Glomerular visceral epithelial cell (primary cell): ENCODE data around the gene TMEM176A.
A peak's percentile ranks its signal among the peaks of the same experiment; 100 is the strongest.
"Not testable (repeated sequence)": the region's sequence is repeated elsewhere in the genome, so short reads cannot be mapped to it uniquely, and the experiment has no call there.

Source experiments
- DNase-seq: peaks from one replicate; pipeline ENCODE4 v3.0.0-alpha.2; 2016; ENCODE audit errors: extremely low spot score

TMEM176A gene, protein sequence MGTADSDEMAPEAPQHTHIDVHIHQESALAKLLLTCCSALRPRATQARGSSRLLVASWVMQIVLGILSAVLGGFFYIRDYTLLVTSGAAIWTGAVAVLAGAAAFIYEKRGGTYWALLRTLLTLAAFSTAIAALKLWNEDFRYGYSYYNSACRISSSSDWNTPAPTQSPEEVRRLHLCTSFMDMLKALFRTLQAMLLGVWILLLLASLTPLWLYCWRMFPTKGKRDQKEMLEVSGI

DNA sequence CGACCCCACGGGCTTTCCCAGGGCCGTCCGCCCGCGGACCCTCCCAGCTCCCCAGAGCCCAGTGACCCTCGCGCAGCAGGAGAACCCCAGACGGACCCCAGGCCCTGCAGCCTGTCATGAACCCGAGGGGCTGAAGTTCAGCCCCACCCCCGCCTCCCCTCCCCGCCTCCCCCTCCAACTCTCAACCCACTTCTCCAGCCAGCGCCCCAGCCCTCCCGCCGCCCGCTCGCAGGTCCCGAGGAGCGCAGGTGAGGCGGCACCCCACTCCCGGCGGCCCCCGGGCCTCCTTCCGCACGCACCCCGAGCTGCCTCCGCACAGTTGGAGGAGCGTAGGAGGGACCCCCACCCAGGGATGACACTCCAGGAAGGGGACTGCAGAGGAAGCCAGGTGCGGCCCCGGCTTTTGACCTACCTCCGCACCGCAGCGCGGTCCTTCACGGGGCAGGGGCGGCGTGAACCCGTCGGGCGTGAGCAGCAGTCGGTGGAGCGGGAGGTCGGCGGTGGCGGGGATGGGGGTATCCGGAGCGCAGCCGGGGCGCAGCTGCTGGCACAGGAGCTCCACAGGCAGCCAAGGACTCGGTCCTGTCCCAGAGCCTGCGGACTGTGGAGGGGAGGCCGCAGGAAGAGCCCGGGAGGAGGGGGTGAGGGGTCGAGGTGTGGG lies at the start of gene TMEM176A:
TSS of gene TMEM176A (plus strand) at position 189 of the 661 bp plus-strand sequence. CDS start 782 bp downstream, outside the sequence.
- no peak for DNase-seq

- DNase-seq, result no peak
These were observed 48.9 kb upstream of the TMEM176A start for GRCh38 chr7:150751702-150752101.

DNA sequence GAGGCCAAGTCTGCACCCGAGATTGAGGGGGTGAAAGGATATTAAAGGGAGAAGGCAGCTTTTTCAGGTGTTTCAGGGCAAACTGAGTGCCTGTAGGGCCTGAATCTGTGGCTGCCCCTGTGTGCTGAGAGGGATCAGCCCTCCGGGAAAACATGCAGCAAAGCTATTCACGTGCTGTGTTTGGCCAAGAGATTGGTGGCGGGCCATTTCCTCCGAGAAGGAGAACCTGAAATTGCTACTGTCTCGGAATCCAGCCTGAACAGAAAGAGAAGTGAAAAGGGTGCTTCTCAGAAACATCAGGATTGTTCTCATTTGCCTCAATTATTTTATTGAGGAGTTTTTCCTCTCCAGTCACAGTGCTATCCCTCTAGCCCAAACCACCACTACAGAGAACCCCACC lies 47.3 kb upstream of the TMEM176A start:
- DNase-seq, result no peak

- peak; percentile 8 for DNase-seq
These were observed 46.6 kb upstream of the TMEM176A start for GRCh38 chr7:150753826-150754603.

DNA sequence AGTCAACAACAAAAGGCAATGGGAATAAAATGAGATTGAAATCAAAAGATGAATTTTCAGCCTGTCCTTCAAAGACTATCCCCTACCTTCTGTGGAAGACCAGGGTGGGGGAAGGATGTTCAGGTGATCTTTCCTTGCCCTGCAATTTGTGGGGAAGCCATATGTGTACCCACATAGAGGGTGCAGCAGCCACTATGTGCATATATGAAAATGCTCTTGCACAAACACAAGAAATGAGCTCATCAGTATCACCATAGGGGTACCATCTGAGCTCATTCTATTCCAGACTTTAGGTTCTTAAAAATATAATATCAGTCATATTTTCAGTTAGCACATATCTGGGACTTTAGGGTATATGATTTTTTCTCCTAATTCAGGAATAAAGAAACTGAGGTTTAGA lies 45.6 kb upstream of the TMEM176A start:
- no peak for DNase-seq

DNA sequence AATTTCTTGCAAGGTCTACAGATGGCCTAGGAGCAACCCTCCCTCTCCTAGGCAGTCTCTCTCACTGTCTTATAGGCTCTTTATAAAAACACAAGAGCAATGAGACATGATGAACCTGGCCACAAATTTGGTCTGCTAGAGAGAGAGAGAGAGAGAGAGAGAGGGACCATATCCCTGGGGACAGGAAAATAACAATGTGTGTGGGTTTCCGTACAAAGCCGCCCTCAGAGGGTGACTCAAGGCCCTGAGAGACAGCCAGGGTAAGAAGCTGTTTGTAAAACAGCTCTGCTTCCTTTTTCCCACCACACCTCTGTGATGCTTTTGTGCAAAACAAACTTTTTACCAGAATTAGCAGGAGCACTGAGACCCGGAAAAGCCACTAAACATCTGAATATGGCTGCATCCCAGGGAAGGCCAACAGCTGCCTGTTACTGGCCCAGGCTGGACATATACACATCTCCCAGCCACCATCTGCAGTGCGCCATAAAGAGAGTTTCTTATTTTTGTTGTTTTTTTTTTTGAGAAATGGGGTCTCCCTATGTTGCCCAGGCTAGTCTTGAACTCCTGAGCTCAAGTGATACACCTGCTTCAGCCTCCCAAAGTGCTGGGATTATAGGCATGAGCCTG lies 45.0 kb upstream of the TMEM176A start:
- no peak for DNase-seq

DNA sequence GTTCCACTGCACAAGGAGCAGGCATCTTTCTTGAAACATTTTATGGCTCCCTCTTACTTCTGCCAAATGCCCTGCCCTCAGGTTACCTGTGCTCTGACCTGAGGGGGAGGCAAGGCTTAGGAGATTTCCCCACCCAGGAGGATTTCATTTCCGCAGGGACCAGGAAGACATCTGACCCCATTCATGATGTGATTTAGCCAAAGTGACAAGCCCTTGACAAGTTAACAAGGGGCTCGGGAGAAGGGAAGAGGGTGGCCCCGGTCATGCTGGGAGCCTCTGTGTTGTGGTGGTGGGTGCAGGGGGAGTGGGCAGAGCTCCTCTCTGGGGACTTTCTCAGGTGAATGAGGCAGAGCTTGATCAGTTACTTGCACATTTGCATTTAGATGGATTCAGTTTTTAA lies 44.4 kb upstream of the TMEM176A start:
- DNase-seq, result no peak

DNA sequence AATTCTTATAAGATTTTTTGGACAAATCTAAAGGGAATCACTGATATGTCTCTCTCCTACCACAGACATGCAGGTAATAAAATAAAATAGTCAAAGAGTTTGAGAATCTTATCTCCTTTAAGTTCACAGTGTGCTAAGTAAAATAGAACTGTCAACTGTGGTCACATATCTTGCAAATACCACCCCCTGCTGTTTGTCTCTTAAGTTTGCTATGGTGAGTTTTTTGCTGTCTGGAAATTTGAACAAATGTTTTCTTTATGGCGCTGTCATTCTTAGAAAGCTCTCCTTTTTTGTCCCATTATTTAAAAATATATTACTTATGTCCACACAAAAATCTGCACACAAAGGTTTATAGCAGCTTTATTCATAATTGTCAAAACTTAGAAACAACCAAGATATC lies 43.7 kb upstream of the TMEM176A start:
- no peak for DNase-seq

DNA sequence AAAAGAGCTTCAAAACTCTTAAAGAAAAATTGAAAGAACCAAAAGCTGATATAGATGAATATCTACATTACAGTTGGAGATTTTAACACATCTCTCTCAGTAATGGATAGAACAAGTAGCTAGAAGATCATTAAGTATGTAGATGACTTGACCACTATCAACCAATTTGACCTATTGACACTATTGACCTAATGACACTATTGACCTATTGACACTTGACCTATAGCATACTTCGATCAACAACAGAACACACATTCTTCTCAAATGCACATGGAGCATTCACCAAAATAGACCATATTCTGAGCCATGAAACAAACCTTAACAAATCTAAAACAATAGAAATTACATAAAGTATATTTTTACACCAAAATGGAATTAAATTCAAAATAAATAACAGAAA lies 41.1 kb upstream of the TMEM176A start:
- no peak for DNase-seq

GRCh38 chr7:150766334-150766709 lies 34.2 kb upstream of the TMEM176A start:
- no peak for DNase-seq

DNA sequence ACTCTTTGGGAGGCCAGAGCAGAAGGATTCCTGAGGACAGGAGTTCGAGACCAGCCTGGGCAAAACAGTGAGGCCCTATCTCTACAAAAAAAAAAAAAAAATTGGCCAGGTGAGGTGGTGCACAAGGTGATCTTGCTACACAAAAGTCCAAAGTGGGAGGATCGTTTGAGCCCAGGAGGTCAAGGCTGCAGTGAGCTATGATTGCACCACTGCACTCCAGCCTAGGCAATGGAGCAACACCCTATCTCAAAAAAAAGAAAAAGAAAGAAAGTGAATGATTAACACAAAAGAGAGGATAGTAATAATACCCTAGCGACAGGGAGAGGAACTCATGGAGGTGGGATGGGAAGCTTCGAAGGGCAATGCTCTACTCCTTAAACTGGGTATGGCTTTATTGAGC lies 30.8 kb upstream of the TMEM176A start:
- DNase-seq, result no peak

- DNase-seq, result not testable (repeated sequence)
These were observed 26.4 kb upstream of the TMEM176A start for GRCh38 chr7:150774131-150774530.

DNA sequence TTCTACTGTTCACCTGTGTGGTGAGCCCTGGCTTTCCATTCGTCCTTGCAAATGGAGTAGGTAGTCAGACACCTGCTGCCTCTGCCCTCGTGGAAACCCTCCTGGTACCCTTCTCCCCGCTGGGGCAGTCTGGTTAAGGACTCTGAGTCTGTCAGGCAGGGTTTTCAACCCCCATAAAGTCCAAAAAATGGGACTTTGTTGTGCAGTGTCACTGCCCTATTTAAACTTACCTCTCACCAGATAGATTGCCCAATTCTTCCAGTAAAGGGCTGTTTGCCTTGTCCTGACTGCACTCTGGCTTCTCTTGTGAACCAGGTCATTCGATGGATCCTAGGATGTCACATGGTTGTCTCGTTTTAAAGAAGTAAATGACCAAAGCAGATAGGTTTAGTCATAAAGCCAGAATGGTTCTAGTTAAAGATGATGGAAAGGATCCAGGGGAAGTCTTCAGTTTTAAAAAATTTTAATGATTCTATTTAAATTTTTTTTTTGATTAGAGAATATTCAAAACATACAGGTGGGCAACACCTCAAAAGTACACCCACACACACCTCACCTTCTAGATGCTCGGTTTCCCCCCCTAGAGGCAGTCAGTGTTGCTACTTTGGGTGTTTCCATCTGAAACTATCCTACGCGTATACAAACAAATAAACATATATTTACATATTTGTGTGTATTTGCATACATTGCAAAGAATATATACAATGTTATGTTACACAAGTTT lies 22.4 kb upstream of the TMEM176A start:
- no peak for DNase-seq

GRCh38 chr7:150778738-150779301 lies 21.7 kb upstream of the TMEM176A start:
- DNase-seq, result peak; percentile 60

GRCh38 chr7:150780292-150780691 lies 20.3 kb upstream of the TMEM176A start:
- no peak for DNase-seq

DNA sequence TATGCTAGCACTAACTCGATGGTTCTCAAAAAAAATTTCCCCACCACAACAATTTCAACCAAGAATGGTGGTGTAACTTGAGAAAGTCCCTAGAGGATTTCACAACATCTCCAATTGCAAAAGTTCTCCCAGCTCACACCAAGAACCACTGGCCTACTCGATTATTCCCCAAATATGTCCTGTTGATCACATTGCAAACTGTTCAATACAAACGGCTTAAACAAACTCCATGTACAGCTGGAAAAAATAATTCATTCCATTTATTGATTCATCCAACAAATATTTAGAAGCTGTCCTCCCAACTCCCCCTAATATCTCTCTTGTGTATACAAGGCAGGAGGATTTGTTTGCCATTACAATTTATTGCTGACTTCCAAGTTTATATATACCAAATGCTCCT lies 19.5 kb upstream of the TMEM176A start:
- no peak for DNase-seq

- DNase-seq, result no peak
These were observed 18.6 kb upstream of the TMEM176A start for GRCh38 chr7:150781961-150782360.

- no peak for DNase-seq
These were observed 16.3 kb upstream of the TMEM176A start for GRCh38 chr7:150784120-150784736.

DNA sequence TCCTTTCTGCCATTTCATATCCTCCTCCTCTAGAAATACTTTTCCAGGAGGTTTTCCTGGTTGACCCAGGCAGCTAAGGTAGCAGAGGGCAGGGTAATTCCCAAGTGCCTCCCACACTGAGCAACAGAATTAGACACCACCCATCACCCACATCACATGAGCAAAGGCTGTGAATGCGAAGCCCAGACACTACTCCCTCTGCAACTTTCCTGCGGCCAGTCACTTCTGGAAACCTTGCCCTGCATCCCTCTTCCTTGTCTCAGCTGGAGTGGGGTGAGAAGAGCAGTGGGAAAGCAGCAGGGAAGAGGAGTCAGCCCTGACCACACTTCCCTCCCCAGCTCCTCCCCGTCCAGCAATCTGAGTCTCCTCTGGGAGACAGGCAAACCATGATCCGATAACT lies 15.6 kb upstream of the TMEM176A start:
- no peak for DNase-seq

GRCh38 chr7:150787321-150788281 lies 13.0 kb upstream of the TMEM176A start:
- no peak for DNase-seq
